Measurements from ENCODE around the gene CNNM2.
A peak's percentile ranks its signal among the peaks of the same experiment; 100 is the strongest.

The CNNM2 gene

DNA sequence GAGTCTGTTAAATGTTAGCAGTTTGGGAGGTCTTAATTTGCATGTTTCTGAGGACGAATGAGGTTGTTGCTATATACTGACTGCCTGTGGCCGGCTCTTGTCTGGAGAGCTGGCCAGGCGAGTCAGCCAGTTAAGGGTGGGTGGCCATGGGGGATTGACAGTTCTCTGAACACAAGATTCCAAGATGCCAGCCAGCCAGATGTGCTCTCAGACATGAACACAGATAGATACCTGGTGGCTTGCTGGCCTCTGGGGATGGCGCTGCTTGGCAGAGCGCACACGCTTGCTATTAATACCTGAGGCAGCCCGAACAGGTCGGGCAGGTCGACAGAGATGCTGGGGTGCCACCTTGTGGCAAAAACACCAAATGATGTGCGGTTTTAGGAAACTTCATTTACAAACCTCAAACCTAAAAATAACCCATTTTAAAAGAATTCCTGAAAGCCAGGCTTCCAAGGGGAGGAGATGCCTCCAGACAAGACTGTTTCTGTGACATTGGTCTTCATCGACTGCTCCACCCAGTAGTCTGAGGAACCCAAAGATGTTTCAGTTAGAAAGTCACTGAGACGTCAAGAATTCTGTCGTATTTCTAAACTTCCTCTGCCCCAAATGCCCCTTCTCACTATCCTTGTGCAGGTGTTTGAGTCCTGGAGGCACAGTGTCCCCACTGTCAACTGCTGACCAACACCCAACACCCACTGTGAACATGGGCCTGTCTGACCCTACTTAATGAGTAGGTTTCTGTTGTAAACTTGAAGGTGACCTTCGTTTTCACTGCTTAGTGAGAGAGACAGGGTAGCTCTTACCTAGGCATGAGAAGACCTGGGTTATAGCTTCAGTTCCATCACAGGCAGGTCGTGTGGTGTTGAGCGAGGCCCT, 151.6 kb downstream of the CNNM2 start:
- H3K4me3 ChIP-seq (ENCODE audit: low read depth, low read length) = no peak overlapping the region
- TF ChIP-seq, protein P1, sequence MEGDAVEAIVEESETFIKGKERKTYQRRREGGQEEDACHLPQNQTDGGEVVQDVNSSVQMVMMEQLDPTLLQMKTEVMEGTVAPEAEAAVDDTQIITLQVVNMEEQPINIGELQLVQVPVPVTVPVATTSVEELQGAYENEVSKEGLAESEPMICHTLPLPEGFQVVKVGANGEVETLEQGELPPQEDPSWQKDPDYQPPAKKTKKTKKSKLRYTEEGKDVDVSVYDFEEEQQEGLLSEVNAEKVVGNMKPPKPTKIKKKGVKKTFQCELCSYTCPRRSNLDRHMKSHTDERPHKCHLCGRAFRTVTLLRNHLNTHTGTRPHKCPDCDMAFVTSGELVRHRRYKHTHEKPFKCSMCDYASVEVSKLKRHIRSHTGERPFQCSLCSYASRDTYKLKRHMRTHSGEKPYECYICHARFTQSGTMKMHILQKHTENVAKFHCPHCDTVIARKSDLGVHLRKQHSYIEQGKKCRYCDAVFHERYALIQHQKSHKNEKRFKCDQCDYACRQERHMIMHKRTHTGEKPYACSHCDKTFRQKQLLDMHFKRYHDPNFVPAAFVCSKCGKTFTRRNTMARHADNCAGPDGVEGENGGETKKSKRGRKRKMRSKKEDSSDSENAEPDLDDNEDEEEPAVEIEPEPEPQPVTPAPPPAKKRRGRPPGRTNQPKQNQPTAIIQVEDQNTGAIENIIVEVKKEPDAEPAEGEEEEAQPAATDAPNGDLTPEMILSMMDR (IDR thresholded peaks at IDR 0.05; ENCODE audit: borderline replicate concordance, insufficient read depth, low read depth, low read length) = peak; percentile 58

DNA sequence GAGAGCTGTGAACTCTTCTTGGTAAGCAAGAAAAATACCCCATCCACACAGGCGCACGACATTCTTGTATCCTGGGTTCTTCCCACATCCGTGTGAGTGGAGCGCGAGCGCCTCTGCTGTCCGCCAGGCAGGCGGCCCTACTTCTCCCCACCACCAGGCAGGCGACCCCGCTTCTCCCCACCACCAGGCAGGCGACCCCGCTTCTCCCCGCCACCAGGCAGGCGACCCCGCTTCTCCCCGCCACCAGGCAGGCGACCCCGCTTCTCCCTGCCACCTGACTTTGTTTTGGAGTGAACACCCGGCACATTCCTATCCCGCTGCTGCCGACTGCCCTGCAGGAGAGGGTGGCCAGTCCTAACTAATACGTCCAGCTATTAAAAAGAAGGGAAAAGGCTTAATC, 154.2 kb downstream of the CNNM2 start:
- TF ChIP-seq, protein P1 (IDR thresholded peaks at IDR 0.05; ENCODE audit: borderline replicate concordance, insufficient read depth, low read depth, low read length) = no peak
- H3K4me3 ChIP-seq (ENCODE audit: low read depth, low read length) = no peak overlapping the region

DNA sequence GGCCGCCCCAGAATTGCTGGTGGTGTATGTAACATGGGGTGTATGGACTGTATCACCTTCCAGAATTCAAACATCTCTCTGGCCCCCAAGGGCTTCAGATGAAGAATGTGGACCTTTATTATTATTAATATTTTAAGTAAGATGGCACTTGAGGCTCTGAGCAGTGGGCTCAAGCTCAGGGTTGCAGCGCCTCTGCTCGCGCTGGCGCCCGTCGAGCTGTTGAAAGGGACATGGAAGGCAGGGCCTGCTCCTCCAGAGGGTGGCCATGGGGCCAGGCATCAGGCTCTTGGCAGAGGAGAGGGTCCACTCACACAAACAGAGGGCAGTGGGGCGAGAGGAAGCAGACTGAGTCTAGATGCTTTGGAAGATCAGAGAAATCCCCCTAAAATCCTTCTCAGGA, 154.8 kb downstream of the CNNM2 start:
- TF ChIP-seq, protein P1 (IDR thresholded peaks at IDR 0.05; ENCODE audit: borderline replicate concordance, insufficient read depth, low read depth, low read length) = no peak
- H3K4me3 ChIP-seq (ENCODE audit: low read depth, low read length) = no peak overlapping the region

DNA sequence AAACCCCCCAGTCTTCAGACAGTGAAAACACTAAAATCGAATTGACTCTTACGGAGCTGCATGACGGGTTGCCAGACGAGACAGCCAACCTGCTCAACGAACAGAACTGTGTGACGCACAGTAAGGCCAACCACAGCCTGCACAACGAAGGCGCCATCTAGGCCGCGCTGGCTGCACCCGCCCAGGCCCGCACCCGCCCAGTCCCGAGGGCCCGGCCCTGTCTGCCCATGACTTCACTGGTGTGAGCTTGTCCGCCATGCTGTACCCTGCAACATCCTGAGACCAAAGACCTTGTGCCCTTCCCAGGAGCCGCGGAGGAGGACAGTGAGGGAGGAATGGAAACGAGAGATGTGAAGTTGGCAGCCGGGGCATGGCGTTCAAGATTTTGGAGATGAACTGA, 158.9 kb downstream of the CNNM2 start:
- TF ChIP-seq, protein P1 (IDR thresholded peaks at IDR 0.05; ENCODE audit: borderline replicate concordance, insufficient read depth, low read depth, low read length) = no peak
- H3K4me3 ChIP-seq (ENCODE audit: low read depth, low read length) = no peak overlapping the region

DNA sequence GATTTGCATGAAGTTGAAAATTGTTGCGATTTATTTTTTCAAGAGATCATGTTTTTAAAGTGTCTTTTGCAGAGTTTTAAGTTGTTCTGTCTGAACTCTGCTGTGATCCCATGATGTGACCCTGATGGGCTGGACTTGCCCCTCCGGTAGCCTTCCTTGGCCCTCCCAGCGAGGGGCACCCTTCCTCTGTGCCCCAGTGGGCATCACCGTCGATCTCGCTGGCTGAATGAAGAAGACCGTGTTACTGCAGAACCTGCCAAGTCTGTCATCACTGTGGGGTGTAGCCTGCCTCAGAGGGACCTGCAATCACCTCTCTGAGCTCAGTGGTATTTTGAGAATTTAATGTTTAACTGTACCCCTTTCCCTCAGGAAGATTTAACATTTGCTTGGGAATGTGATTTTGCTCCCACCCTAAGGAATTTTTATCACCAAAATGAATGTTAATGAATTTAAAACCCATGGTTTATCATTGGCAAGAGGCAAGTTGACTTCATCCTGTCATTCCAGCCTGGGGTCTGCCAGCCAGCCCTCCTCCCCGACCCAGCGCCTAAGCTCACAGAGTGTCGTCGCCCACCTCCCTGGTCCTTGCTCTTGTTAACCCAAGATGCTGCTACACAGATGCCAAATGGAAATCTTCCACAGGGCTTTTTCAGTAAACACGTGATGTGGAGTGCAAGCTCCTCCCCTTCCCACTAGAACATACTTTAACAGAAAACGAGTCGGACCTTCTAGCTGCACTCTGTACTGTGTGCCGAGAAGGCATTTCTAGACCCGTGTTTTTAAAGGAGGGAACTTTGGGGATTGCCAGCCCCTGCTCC, 159.6 kb downstream of the CNNM2 start:
- H3K4me3 ChIP-seq (ENCODE audit: low read depth, low read length) = no peak overlapping the region
- TF ChIP-seq, protein P1 (IDR thresholded peaks at IDR 0.05; ENCODE audit: borderline replicate concordance, insufficient read depth, low read depth, low read length) = no peak

DNA sequence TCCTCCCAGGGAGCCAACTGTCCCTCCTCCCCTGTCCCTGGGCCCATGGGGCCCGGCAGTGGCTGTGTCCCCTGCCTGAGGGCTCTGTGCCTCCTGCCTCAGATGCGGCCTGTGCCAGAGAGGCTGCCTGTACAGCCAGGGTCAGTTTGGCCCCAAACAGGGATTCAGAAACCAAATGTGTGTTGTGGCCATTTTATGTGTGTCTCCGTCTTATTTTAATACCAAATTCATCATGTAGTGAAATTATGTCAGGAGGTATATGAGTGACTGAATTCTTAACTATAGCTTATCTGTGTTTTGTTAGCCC, 160.2 kb downstream of the CNNM2 start:
- no peak overlapping the region for H3K4me3 ChIP-seq (ENCODE audit: low read depth, low read length)
- TF ChIP-seq, protein P1 (IDR thresholded peaks at IDR 0.05; ENCODE audit: borderline replicate concordance, insufficient read depth, low read depth, low read length) = no peak

Data from GM12875 (cell line).